HEK293T (cell line): ENCODE results near the gene TMEM178B.
"Not testable (repeated sequence)": the region's sequence is repeated elsewhere in the genome, so short reads cannot be mapped to it uniquely, and the experiment has no call there.

Source experiments
- CTCF ChIA-PET: fragments of 350-600 bp; formaldehyde crosslinking; extraction: SDS; loops from one replicate; lab custom pipeline; 2021; ENCODE audit warnings: antibody characterized with exemption, inconsistent platforms; lab: Yijun Ruan, JAX
- POLR2A ChIA-PET: fragments of 350-600 bp; formaldehyde crosslinking; extraction: SDS; loops from one replicate; lab custom pipeline; 2020; ENCODE audit warnings: antibody characterized with exemption, inconsistent platforms; lab: Yijun Ruan, JAX
- DNase-seq: peaks from one replicate; pipeline ENCODE4 v3.0.0; 2012; ENCODE audit warnings: mixed read lengths; ENCODE audit errors: extremely low spot score
- ARNT ChIP-seq: fragments of 450-650 bp; IDR thresholded peaks from 2 replicates; pipeline ENCODE4 v1.6.1; 2017; ENCODE audit warnings: mild to moderate bottlenecking
- BHLHE40 ChIP-seq: fragments of 450-650 bp; IDR thresholded peaks from 2 replicates; pipeline ENCODE4 v1.6.1; 2016; ENCODE audit warnings: mild to moderate bottlenecking, moderate library complexity, borderline replicate concordance
- CTBP1 ChIP-seq: fragments of 450-650 bp; IDR thresholded peaks from 2 replicates; pipeline ENCODE4 v1.6.1; 2016; ENCODE audit warnings: borderline replicate concordance
- ELF4 ChIP-seq: fragments of 450-650 bp; IDR thresholded peaks from 2 replicates; pipeline ENCODE4 v1.6.1; 2017; ENCODE audit warnings: antibody characterized with exemption
- FOXA1 ChIP-seq: fragments of 450-650 bp; IDR thresholded peaks from 2 replicates; pipeline ENCODE4 v1.6.1; 2016; ENCODE audit warnings: mild to moderate bottlenecking
- FOXK2 ChIP-seq: fragments of 450-650 bp; IDR thresholded peaks from 2 replicates; pipeline ENCODE4 v1.6.1; 2016; ENCODE audit warnings: mild to moderate bottlenecking
- FOXM1 ChIP-seq: fragments of 450-650 bp; IDR thresholded peaks from 2 replicates; pipeline ENCODE4 v1.6.1; 2017; ENCODE audit warnings: mild to moderate bottlenecking, borderline replicate concordance
- HDGF ChIP-seq: fragments of 450-650 bp; IDR thresholded peaks from 2 replicates; pipeline ENCODE4 v1.6.1; 2017; ENCODE audit warnings: antibody characterized with exemption, borderline replicate concordance
- L3MBTL2 ChIP-seq: fragments of 450-650 bp; conservative IDR thresholded peaks from 2 replicates; pipeline ENCODE4 v1.6.1; 2016; ENCODE audit warnings: mild to moderate bottlenecking
- LEF1 ChIP-seq: fragments of 450-650 bp; IDR thresholded peaks from 2 replicates; pipeline ENCODE4 v1.6.1; 2017; ENCODE audit warnings: mild to moderate bottlenecking, borderline replicate concordance
- NFRKB ChIP-seq: fragments of 450-650 bp; IDR thresholded peaks from 2 replicates; pipeline ENCODE4 v1.6.1; 2016; ENCODE audit warnings: mild to moderate bottlenecking, moderate library complexity
- PKNOX1 ChIP-seq: fragments of 450-650 bp; IDR thresholded peaks from 2 replicates; pipeline ENCODE4 v1.6.1; 2016
- SP1 ChIP-seq: fragments of 450-650 bp; IDR thresholded peaks from 2 replicates; pipeline ENCODE4 v1.6.1; 2017
- SUZ12 ChIP-seq: fragments of 450-650 bp; IDR thresholded peaks from 2 replicates; pipeline ENCODE4 v1.6.1; 2016; ENCODE audit warnings: mild to moderate bottlenecking
- TARDBP ChIP-seq: fragments of 450-650 bp; IDR thresholded peaks from 2 replicates; pipeline ENCODE4 v1.6.1; 2016
- ZNF384 ChIP-seq: fragments of 450-650 bp; IDR thresholded peaks from 2 replicates; pipeline ENCODE4 v1.6.1; 2016

TMEM178B gene

GRCh38 chr7:141166926-141167325 is 93.1 kb downstream of the TMEM178B start:
- DNase-seq, result no peak
- ChIA-PET POLR2A (interaction anchor here (1.6 kb wide), 1 partner anchor 95 kb away, joined by 5 read pairs; no protein-coding TSS in a partner anchor), CTCF (interaction anchor here (0.6 kb wide), 1 partner anchor 654 kb away, joined by 3 read pairs; no protein-coding TSS in a partner anchor)
- TF ChIP-seq FOXM1 (no peak), LEF1 (no peak), NFRKB (no peak), ARNT (no peak), ZNF384 (no peak), PKNOX1 (no peak), L3MBTL2 (no peak), TARDBP (no peak), FOXA1 (no peak), ELF4 (no peak), CTBP1 (no peak), SP1 (no peak), BHLHE40 (no peak)

GRCh38 chr7:141167381-141167964 is 93.6 kb downstream of the TMEM178B start:
- DNase-seq, result no peak
- ChIA-PET POLR2A (interaction anchor here (1.6 kb wide), 1 partner anchor 95 kb away, joined by 5 read pairs; no protein-coding TSS in a partner anchor), CTCF (interaction anchor here (0.6 kb wide), 1 partner anchor 654 kb away, joined by 3 read pairs; no protein-coding TSS in a partner anchor)
- no peak for TF ChIP-seq PKNOX1
- TF ChIP-seq FOXK2, result no peak
- TF ChIP-seq L3MBTL2, result no peak
- TF ChIP-seq ELF4, result no peak
- no peak for TF ChIP-seq SP1
- no peak for TF ChIP-seq LEF1
- no peak for TF ChIP-seq BHLHE40
- no peak for TF ChIP-seq HDGF
- TF ChIP-seq FOXM1, result no peak
- TF ChIP-seq ZNF384, result no peak
- no peak for TF ChIP-seq CTBP1
- no peak for TF ChIP-seq TARDBP
- TF ChIP-seq ARNT, result no peak
- TF ChIP-seq SUZ12, result no peak
- TF ChIP-seq FOXA1, result no peak

GRCh38 chr7:141169157-141169556 is 95.3 kb downstream of the TMEM178B start:
- DNase-seq, CTCF ChIA-PET, POLR2A ChIA-PET: not testable (repeated sequence)

GRCh38 chr7:141175728-141176127 is 101.9 kb downstream of the TMEM178B start:
- POLR2A ChIA-PET, CTCF ChIA-PET, DNase-seq: not testable (repeated sequence)

GRCh38 chr7:141177120-141177519 is 103.3 kb downstream of the TMEM178B start:
- CTCF ChIA-PET, DNase-seq, POLR2A ChIA-PET: not testable (repeated sequence)

- CTCF ChIA-PET, result no interaction called here
- no peak for DNase-seq
- POLR2A ChIA-PET, result no interaction called here
- TF ChIP-seq FOXM1, result no peak
- TF ChIP-seq PKNOX1, result no peak
- no peak for TF ChIP-seq BHLHE40
- TF ChIP-seq ELF4, result no peak
- no peak for TF ChIP-seq L3MBTL2
- no peak for TF ChIP-seq NFRKB
- TF ChIP-seq FOXA1, result no peak
- no peak for TF ChIP-seq LEF1
- no peak for TF ChIP-seq ARNT
- no peak for TF ChIP-seq ZNF384
- TF ChIP-seq SP1, result no peak
- no peak for TF ChIP-seq SUZ12
Measured at GRCh38 chr7:141178486-141179135, 104.7 kb downstream of the TMEM178B start.

- POLR2A ChIA-PET, result no interaction called here
- CTCF ChIA-PET, result no interaction called here
- TF ChIP-seq NFRKB (no peak), FOXK2 (no peak), L3MBTL2 (no peak), CTBP1 (no peak), HDGF (no peak), TARDBP (no peak), FOXA1 (no peak), SUZ12 (no peak), ARNT (no peak), ELF4 (no peak), BHLHE40 (no peak), ZNF384 (no peak), FOXM1 (no peak), SP1 (no peak), LEF1 (no peak), PKNOX1 (no peak)
- DNase-seq, result no peak
Measured at GRCh38 chr7:141181812-141182211, 107.9 kb downstream of the TMEM178B start.
